ENCODE data around the gene HSPA1L.
"Not testable (repeated sequence)": the region's sequence is repeated elsewhere in the genome, so short reads cannot be mapped to it uniquely, and the experiment has no call there.

Gene HSPA1L

GRCh38 chr6:31815025-31815838 is at the start of gene HSPA1L, which contains the start of gene HSPA1A:
Gene HSPA1L, minus strand, starts transcription at chr6:31815283. Its CDS starts 3,311 bp downstream, at chr6:31811972.
Gene HSPA1A, plus strand, starts transcription at chr6:31815543. Its CDS starts 214 bp downstream, at chr6:31815757.
- peak; percentile 97 for DNase-seq (ENCODE audit: low read depth)

DNA sequence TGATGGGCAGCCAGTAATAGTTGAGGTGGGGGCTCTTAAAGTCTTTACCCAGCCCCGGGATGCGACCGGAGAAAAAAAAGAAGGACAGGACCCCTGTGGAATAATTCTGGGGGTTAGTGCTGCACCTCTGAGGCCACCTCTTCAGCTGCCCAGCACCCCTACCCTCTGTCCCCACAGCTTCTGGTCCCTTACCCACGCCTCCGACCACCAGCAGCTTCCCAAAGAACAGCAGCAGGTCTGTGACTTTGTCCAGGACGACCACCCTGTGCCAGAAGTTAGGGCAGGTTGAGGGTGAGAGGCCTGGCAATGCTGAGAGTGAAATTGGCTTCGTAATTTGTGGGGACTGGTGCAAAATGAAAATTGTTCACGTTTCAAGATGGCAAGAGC is 49.7 kb upstream of the HSPA1L start:
- DNase-seq (ENCODE audit: low read depth) = no peak

DNA sequence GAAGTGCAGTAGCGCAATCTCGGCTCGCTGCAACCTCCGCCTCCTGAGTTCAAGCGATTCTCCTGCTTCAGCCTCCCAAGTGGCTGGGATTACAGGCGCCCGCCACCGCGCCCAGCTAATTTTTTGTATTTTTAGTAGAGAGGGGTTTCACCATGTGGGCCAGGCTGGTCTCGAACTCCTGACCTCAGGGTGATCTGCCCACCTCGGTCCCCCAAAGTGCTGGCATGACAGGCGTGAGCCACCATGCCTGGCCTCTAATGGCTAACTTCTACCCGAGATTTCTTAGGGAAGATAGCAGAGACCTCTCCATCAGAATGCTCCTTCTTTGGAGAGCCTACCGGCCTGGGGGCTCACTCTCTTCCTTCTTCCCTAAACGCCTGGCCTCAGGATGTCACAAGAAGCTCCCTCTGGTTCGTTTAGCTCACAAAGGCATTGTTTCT is 49.1 kb upstream of the HSPA1L start:
- not testable (repeated sequence) for DNase-seq (ENCODE audit: low read depth)

DNA sequence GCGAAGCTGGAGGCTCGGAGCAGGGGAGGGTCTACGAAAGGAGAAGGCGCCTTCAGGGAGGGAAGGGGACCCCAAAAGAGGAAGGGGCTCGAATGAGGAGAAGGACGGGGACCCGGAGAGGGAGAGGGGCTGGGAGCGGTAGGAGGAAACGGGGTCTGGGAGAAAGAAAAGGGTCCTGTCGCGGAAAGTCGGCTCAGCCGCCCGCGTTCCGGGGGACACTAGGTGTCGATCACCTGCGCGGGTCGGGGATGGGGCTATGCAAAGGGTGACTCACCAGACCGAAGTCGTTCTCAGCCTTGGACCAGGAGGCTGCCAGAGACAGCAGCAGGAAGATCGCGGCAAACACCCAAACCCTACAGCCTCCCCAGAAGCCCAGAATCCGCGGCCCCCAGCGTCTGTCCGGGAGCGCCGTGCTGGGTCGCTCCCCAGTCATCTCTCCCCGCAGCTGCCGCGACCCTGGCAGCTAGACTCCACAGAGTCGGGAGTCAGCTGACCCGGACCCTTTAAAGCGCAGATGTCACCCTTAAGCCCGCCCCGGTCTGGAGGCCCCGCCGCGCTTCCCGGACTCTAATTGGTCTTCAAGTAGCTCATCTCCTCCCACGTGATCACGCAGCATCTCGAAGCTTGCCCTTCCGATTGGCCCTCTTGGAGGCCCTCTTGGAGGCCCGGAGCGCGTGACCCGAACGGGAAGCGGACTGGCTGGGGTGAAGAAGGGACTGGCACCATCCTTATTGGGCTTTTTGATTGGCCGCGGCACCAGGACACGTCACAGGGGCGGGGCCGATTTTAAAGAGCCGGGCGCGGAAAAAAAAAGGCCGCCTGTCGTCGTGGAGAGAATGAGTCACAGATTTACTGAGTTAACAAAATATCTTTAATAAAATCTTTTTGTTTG is 47.5 kb upstream of the HSPA1L start, which contains the start of gene NEU1:
Gene NEU1 (minus strand): TSS at position 478 of the 892 bp plus-strand sequence. CDS start 45 bp downstream, at position 433.
- DNase-seq (ENCODE audit: low read depth) = peak; percentile 100

- DNase-seq (ENCODE audit: low read depth) = no peak
These were observed 46.8 kb upstream of the HSPA1L start for GRCh38 chr6:31861919-31862343.

DNA sequence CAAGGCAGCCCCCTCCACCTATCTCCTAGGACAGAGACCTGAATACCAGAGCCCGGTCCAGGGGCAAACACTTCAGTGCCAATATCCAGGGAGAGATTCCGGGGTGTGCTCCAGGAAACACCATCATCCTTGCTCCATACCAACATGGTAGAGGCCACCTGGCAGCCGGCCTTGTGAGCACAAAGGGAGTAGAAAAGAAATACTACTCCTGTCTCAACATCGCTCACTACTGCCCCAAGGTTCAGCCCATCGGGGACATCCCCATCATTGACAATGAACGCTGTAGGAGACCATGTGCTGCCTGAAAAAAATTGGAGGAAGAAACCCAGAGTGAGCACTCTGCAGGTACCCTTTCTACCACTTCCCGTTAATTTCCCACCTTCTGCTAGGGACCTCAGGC is 46.1 kb upstream of the HSPA1L start:
- no peak for DNase-seq (ENCODE audit: low read depth)

DNA sequence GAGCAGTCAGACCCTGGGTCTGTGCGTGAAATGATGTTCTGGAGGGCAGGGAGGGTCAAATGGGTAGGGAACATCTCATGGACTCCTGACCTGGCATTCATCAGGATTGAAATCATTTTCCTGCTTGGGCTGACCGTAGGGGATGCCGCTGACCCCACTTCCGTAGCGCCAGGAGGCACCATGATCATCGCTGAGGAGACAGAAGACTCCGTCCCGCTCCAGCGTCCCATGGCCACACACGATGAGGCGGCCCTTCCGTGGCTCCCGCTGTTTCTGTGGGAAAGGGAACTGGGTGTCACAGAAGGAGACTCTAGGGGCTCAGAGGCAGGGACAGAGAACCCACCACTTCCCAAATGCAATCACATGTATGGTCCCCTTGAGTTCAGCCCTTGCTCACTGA is 45.3 kb upstream of the HSPA1L start:
- no peak for DNase-seq (ENCODE audit: low read depth)

DNA sequence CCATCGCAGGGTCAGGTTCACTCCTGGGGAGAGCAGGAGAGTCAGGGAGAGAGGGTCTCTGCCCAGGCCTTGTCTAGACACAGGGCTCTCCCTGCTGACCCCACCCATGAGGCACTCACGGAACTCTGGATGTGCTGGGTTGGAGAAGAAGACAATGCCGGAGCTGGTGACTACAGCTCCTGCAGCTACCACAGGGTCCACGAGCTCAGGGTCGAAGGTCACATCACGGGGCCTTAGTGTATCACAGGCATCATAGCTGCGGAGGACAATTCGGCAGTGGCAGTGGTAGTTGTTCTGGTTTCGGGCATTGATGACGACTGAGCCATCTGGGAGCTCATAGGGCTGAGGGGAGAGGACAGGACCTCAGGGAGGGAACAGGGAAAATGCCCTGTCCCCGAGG is 44.8 kb upstream of the HSPA1L start:
- no peak for DNase-seq (ENCODE audit: low read depth)

- no peak for DNase-seq (ENCODE audit: low read depth)
These were observed 43.6 kb upstream of the HSPA1L start for GRCh38 chr6:31858707-31859106.

GRCh38 chr6:31857774-31858173 is 42.7 kb upstream of the HSPA1L start:
- DNase-seq (ENCODE audit: low read depth) = not testable (repeated sequence)

- DNase-seq (ENCODE audit: low read depth) = not testable (repeated sequence)
These were observed 37.1 kb upstream of the HSPA1L start for GRCh38 chr6:31851980-31852718.

- DNase-seq (ENCODE audit: low read depth) = no peak
These were observed 36.4 kb upstream of the HSPA1L start for GRCh38 chr6:31851485-31851832.

- no peak for DNase-seq (ENCODE audit: low read depth)
These were observed 35.8 kb upstream of the HSPA1L start for GRCh38 chr6:31850765-31851484.

DNA sequence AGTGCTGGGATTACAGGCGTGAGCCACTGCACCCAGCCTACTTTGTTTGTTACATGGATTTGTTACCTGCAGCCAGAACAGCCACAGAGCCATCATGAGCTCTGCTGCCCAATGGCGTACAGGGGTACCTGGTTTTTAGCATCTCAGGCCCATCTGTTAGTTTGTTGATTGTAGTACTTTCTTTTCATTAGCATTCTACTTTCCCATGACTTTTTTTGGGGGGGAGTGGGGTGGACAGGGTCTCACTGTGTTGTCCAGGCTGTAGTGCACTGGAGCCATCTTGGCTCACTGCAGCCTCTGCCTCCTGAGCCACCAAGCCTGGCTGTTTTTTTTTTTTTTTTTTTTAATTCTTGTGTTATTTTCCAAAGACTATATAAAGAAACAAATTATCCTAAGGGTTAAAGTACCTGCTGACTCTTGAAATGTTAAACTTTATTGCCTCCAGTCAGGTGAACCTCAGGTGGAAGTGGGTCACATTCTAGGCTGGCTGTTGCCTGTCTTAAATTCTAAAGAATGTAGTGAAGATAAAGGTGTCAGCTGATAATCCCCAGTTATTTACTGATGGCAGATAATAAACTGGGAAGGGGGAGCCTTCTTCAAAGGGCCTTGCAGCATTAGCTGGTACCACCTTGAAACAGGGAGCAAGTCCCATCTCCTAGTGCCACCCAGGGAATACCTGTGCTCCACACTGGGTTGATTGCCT is 32.3 kb upstream of the HSPA1L start:
- DNase-seq (ENCODE audit: low read depth) = no peak

DNA sequence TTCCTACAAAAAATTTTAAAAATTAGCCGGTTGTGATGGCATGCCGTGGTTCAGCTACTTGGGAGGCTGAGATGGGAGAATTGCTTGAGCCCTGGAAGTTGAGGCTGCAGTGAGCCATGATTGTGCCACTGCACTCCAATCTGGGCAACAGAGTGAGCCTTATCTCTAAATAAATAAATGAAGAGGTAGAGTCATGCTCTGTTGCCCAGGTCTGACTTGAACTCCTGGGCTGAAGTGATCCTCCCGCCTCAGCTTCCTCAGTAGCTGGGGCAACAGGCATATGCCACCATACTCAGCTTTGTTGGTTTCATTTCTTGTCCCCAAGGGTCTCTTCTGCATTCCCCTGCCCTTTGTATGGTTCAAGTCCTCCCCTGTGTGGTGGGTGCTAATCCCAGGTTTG is 29.4 kb upstream of the HSPA1L start:
- DNase-seq (ENCODE audit: low read depth) = no peak

DNA sequence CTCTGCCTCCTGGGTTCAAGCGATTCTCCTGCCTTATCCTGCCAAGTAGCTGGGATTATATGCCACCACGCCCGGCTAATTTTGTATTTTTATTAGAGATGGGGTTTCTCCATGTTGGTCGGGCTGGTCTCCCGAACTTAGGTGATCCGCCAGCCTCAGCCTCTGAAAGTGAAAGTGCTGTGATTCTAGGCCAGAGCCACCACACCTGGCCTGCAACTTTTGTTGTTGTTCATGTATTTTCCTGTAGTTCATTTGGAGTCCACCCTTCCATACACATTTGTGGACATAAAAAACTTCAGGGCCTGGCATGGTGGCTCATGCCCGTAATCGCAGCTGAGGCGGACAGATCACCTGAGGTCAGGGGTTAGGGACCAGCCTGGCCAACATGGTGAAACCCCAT is 27.0 kb upstream of the HSPA1L start:
- DNase-seq (ENCODE audit: low read depth) = no peak

- not testable (repeated sequence) for DNase-seq (ENCODE audit: low read depth)
These were observed 24.7 kb upstream of the HSPA1L start for GRCh38 chr6:31839779-31840126.

DNA sequence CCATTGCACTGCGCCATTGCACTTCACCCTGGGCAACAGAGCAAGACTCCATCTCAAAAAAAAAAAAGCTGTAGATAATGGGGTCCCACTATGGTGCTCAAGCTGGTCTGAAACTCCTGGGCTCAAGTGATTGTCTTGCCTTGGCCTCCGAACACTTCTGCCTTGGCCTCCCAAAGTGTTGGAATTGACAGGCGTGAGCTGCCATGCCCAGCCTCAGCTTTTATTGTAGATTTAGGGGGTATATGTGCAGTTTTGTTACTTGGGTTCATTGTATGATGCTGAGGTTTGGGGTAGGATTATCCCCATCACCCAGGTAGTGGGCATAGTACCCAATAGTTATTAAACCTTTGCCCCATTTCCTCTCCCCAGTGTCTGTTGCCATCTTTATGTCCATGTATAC is 23.9 kb upstream of the HSPA1L start:
- DNase-seq (ENCODE audit: low read depth) = no peak

DNA sequence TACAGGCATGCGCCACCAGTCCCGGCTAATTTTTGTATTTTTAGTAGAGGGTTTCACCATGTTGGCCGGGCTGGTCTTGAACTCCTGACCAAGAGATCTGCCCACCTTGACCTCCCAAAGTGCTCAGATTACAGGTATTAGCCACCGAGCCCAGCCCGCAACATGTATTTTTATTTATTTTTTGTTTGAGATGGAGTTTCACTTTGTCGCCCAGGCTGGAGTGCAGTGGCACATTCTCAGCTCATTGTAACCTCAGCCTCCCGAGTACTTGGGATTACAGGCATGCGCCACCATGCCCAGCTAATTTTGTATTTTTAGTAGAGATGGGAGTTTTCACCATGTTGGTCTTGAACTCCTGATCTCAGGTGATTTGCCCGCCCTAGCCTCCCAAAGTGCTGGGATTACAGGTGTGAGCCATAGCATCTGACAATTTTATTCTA is 23.1 kb upstream of the HSPA1L start:
- not testable (repeated sequence) for DNase-seq (ENCODE audit: low read depth)

DNA sequence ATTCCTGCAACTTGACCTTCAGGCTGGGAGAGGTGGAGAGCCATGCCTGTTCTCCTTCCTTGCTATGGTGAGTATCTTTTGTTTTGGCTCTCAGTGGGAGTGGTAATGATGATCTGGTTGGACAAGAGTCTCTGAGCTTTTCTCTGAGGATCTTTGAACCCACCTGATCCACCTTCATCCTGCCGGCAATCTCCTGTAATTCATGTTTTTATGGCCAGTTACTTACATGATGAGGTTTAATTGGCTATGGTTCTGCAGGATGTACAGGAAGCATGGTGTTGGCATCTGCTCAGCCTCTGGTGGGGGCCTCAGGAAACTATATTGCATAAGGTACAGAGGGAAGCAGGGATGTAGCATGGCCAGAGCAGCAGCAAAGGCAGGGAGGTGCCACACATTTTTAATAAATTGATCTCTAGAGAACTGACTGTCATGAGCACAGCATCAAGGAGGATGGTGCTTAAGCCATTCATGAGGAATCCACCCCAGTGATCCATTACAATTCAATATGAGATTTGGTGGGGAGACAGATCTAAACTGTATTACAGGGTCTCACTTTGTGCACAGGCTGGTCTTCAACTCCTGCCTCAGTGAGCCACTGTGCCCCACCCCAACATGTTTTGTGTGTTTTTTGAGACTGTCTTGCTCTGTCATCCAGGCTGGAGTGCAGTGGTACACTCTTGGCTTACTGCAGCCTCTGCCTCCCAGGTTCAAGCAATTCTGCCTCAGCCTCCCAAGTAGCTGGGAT is 22.5 kb upstream of the HSPA1L start:
- DNase-seq (ENCODE audit: low read depth) = no peak

Data from fibroblast of gingiva (primary cell).